Choroid plexus epithelial cell (primary cell): ENCODE results near the gene TCF4.
A peak's percentile ranks its signal among the peaks of the same experiment; 100 is the strongest.

ENCODE experiments used
- DNase-seq: peaks from one replicate; pipeline ENCODE4 v3.0.0-alpha.2; 2010; ENCODE audit warnings: low read depth
- H3K4me3 ChIP-seq: 2 replicates; pipeline ENCODE4 v1.5.1; 2011; ENCODE audit warnings: low read depth, mild to moderate bottlenecking, control low read depth, low read length, moderate library complexity
- CTCF ChIP-seq: conservative IDR thresholded peaks from 2 replicates; pipeline ENCODE4 v1.5.1; 2011; ENCODE audit warnings: low read depth, mild to moderate bottlenecking, control low read depth, inconsistent platforms, low read length, moderate library complexity

Gene TCF4

GRCh38 chr18:55515941-55516710 is 71.9 kb downstream of the TCF4 start:
- peak; percentile 62 for DNase-seq
- H3K4me3 ChIP-seq, result no peak overlapping the region
- TF ChIP-seq CTCF, result no peak

- no peak overlapping the region for H3K4me3 ChIP-seq
- no peak for TF ChIP-seq CTCF
- no peak for DNase-seq
Observed at GRCh38 chr18:55515214-55515613, 72.8 kb downstream of the TCF4 start.

- H3K4me3 ChIP-seq, result no peak overlapping the region
- no peak for TF ChIP-seq CTCF
- no peak for DNase-seq
Observed at GRCh38 chr18:55513161-55513560, 74.8 kb downstream of the TCF4 start.

- no peak for DNase-seq
- H3K4me3 ChIP-seq, result no peak overlapping the region
- TF ChIP-seq CTCF, result no peak
Observed at GRCh38 chr18:55511277-55511676, 76.7 kb downstream of the TCF4 start.

- H3K4me3 ChIP-seq, result no peak overlapping the region
- peak; percentile 80 for DNase-seq
- TF ChIP-seq CTCF, result no peak
Observed at GRCh38 chr18:55510809-55511208, 77.2 kb downstream of the TCF4 start.

- H3K4me3 ChIP-seq, result peak overlapping the region; percentile 23
- no peak for TF ChIP-seq CTCF
- DNase-seq, result peak; percentile 95
Observed at GRCh38 chr18:55509631-55510324, 78.2 kb downstream of the TCF4 start.
